ENCODE measurements around the gene PTPRA. TPM values are rescaled to one million over a fixed set of nuclear protein-coding genes. Genes with fewer than 3 reads are reported as not detected.

PTPRA gene
- total RNA-seq, 1 donor from 2014 or later = 63.3 TPM

DNA sequence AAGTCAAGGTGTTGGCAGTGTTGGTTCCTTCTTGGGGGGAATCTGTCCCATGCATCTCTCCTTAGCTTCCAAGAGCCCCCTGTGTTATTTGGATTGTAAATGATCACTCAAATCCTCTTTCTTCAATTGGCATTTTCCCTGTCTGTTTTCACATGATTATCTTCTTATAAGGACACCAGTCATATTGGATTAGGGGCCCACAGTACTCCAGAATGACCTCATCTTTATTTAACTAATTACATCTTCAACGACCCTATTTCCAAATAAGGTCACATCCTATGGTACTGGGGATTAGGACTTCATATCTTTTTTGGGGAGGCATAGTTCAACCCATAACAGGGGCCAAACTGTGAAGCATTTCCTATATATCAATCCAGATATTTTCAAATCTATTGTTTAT lies 57.3 kb downstream of the PTPRA start:
- H3K36me3 ChIP-seq = peaks cover 15% of the 10 kb centered on the region
- DNase-seq = no peak
- no peaks in the 10 kb centered on the region for H3K9me3 ChIP-seq
- H3K27ac ChIP-seq = no peak overlapping the region
- TF ChIP-seq, protein P1, sequence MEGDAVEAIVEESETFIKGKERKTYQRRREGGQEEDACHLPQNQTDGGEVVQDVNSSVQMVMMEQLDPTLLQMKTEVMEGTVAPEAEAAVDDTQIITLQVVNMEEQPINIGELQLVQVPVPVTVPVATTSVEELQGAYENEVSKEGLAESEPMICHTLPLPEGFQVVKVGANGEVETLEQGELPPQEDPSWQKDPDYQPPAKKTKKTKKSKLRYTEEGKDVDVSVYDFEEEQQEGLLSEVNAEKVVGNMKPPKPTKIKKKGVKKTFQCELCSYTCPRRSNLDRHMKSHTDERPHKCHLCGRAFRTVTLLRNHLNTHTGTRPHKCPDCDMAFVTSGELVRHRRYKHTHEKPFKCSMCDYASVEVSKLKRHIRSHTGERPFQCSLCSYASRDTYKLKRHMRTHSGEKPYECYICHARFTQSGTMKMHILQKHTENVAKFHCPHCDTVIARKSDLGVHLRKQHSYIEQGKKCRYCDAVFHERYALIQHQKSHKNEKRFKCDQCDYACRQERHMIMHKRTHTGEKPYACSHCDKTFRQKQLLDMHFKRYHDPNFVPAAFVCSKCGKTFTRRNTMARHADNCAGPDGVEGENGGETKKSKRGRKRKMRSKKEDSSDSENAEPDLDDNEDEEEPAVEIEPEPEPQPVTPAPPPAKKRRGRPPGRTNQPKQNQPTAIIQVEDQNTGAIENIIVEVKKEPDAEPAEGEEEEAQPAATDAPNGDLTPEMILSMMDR (IDR thresholded peaks at IDR 0.05) = no peak
- no peak overlapping the region for H3K4me3 ChIP-seq
- intact Hi-C loops (cut with DNase I) = no loop called here
- H3K4me1 ChIP-seq = no peaks in the 10 kb centered on the region
- no peaks in the 10 kb centered on the region for H3K27me3 ChIP-seq (ENCODE audit: low read depth)
- no peak for ATAC-seq

DNA sequence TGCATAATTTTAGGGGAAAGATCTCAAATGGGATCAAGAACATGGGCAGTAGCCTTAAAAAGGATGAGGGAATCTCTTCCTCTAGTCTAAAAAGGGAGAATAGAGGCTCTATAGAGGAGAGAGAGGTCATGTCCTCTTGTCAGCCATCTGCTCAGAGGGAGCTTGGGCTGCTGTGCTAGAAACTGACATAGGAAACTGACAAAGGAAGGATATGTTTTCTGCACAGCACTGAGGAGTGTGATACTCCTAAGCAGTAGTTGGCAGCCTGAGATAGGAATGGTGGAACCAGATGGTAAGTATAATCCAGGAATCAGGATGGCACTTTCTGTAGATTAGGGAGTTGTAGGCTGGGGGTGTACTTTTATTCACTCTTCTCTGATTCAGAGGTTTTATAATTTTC lies 59.2 kb downstream of the PTPRA start:
- Histone ChIP-seq H3K36me3 (peaks cover 12% of the 10 kb centered on the region), H3K27me3 (ENCODE audit: low read depth) (no peaks in the 10 kb centered on the region), H3K27ac (no peak overlapping the region), H3K4me3 (no peak overlapping the region), H3K4me1 (no peaks in the 10 kb centered on the region), H3K9me3 (no peaks in the 10 kb centered on the region)
- ATAC-seq (no peak), DNase-seq (no peak)
- TF ChIP-seq, protein P1 (IDR thresholded peaks at IDR 0.05) = no peak
- intact Hi-C loops (cut with DNase I) = no loop called here

DNA sequence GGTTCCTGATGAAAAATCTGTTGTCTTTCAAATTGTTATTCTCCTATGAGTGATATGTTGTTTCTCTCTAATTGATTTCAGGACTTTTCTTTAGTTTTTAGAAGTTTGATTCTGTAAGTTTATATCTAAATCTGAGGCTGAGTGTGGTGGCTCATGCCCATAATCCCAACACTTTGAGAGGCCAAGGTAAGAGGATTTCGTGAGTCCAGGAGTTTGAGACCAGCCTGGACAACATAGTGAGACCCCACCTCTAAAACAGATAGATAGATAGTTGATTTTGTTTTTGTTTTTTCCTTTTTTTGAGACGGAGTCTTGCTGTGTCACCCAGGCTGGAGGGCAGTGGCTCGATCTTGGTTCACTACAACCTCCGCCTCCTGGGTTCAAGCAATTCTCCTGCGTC lies 64.6 kb downstream of the PTPRA start:
- Histone ChIP-seq H3K27ac (no peak overlapping the region), H3K27me3 (ENCODE audit: low read depth) (no peaks in the 10 kb centered on the region), H3K4me1 (no peaks in the 10 kb centered on the region), H3K4me3 (no peak overlapping the region), H3K36me3 (no peaks in the 10 kb centered on the region), H3K9me3 (no peaks in the 10 kb centered on the region)
- no peak for ATAC-seq
- TF ChIP-seq, protein P1 (IDR thresholded peaks at IDR 0.05) = no peak
- intact Hi-C loops (cut with DNase I) = no loop called here
- DNase-seq = no peak

DNA sequence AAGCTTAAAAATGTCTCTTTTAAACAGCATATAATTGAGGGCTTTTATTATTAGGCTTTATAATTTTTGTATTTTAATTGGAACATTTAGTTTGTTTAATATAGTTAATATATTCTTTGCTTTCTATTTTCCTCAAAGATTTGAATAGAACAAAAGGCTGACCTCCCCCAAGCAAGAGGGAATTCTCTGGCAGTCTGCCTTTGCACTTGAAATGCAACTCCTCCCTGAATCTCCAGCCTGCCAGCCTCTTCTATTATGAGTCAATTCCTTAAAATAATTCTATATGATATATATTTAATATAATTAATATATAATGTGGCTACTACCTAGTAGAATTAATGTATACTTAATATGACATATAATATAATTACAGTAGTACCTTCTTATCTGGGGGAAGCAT lies 69.2 kb downstream of the PTPRA start:
- no peak for DNase-seq
- H3K36me3 ChIP-seq = no peaks in the 10 kb centered on the region
- intact Hi-C loops (cut with DNase I) = no loop called here
- H3K27ac ChIP-seq = no peak overlapping the region
- no peaks in the 10 kb centered on the region for H3K27me3 ChIP-seq (ENCODE audit: low read depth)
- H3K4me3 ChIP-seq = no peak overlapping the region
- no peaks in the 10 kb centered on the region for H3K9me3 ChIP-seq
- TF ChIP-seq, protein P1 (IDR thresholded peaks at IDR 0.05) = no peak
- H3K4me1 ChIP-seq = peaks cover 8% of the 10 kb centered on the region
- no peak for ATAC-seq

DNA sequence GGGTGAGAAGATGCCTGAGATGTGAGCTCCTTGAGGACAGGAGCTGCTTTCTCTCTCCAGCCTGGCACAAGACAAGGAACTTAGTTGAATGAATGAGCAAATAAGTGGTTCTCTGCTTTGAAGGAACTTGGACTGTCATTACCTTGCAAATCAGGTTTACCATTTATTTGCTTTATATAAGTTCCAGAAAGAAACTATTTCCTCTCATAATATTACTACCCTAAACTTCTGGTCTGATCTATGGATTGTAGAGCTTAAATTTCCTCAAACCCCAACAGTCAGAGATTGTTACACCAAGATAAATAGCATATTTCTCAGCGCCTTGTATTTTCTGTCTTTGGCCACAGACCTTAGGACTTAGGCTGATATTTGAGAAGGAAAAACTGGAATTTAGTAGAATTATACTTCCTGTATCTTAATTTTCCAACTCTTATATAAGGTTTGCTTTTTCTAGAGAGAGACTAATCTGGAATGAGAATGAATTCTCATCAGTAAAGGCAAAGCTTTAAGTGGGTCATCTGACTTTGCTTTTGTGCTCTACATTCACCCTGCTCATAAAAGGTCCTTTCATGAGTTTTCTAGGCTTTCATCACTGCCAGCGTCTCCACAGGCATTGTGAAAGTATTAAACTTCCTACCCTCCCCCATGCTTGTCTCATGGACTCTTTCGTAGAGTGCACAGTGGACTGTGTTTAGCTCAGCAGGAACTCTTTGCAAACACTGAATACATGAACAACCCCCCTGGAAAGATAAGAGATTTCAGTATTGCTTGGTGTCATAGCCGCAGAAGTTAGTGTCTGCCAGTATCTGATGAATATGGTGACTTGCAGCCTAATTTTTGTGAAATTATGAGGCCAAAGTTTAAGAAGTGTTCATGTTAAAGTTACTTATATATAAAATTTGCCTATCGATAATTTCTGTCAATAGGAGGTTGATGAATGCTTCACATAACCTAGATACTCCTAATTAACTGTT lies 74.0 kb downstream of the PTPRA start:
- intact Hi-C loops (cut with DNase I) = no loop called here
- Histone ChIP-seq H3K4me3 (no peak overlapping the region), H3K27ac (no peak overlapping the region), H3K27me3 (ENCODE audit: low read depth) (no peaks in the 10 kb centered on the region), H3K36me3 (peaks cover 9% of the 10 kb centered on the region), H3K4me1 (peaks cover 15% of the 10 kb centered on the region), H3K9me3 (no peaks in the 10 kb centered on the region)
- TF ChIP-seq, protein P1 (IDR thresholded peaks at IDR 0.05) = no peak
- DNase-seq = no peak
- peak; percentile 69 to 71 for ATAC-seq

Measured in lower lobe of right lung (tissue), 2 donors.